NOMO-1 treated with DMSO at 0.1 percent for 48 hours (cell line): Measurements from ENCODE around the gene ONECUT1.
A peak's percentile ranks its signal among the peaks of the same experiment; 100 is the strongest.
"Not testable (repeated sequence)": the region's sequence is repeated elsewhere in the genome, so short reads cannot be mapped to it uniquely, and the experiment has no call there.

Source experiments
- DNase-seq: peaks from one replicate; lab custom pipeline; 2025; ENCODE audit not compliant: unreplicated experiment; lab: John Stamatoyannopoulos, UW

The ONECUT1 gene

GRCh38 chr15:52790169-52790708, at the start of gene ONECUT1:
ONECUT1 (minus strand) TSS chr15:52790336; CDS start chr15:52789884, 452 bp downstream.
- peak; percentile 30 for DNase-seq

GRCh38 chr15:52834379-52834778, 44.2 kb upstream of the ONECUT1 start:
- no peak for DNase-seq

GRCh38 chr15:52824169-52824942, 34.2 kb upstream of the ONECUT1 start:
- DNase-seq, result not testable (repeated sequence)

GRCh38 chr15:52822475-52822874, 32.3 kb upstream of the ONECUT1 start:
- DNase-seq, result no peak

GRCh38 chr15:52819253-52819652, 29.1 kb upstream of the ONECUT1 start:
- DNase-seq, result no peak

- not testable (repeated sequence) for DNase-seq
Observed at GRCh38 chr15:52815899-52816298, 25.8 kb upstream of the ONECUT1 start.

- no peak for DNase-seq
Observed at GRCh38 chr15:52808996-52809395, 18.9 kb upstream of the ONECUT1 start.

- DNase-seq, result no peak
Observed at GRCh38 chr15:52808441-52808840, 18.3 kb upstream of the ONECUT1 start.

- no peak for DNase-seq
Observed at GRCh38 chr15:52806284-52806655, 16.1 kb upstream of the ONECUT1 start.

GRCh38 chr15:52805351-52806283, 15.5 kb upstream of the ONECUT1 start:
- no peak for DNase-seq

- no peak for DNase-seq
Observed at GRCh38 chr15:52804526-52805081, 14.5 kb upstream of the ONECUT1 start.

- no peak for DNase-seq
Observed at GRCh38 chr15:52803467-52804306, 13.6 kb upstream of the ONECUT1 start.

GRCh38 chr15:52803108-52803466, 13.0 kb upstream of the ONECUT1 start:
- DNase-seq, result no peak

- no peak for DNase-seq
Observed at GRCh38 chr15:52802110-52802509, 12.0 kb upstream of the ONECUT1 start.

GRCh38 chr15:52801748-52802085, 11.6 kb upstream of the ONECUT1 start:
- no peak for DNase-seq

GRCh38 chr15:52800828-52801747, 11.0 kb upstream of the ONECUT1 start:
- no peak for DNase-seq

- no peak for DNase-seq
Observed at GRCh38 chr15:52799145-52799811, 9.1 kb upstream of the ONECUT1 start.

GRCh38 chr15:52798529-52799101, 8.5 kb upstream of the ONECUT1 start:
- DNase-seq, result no peak
